Keratinocyte (primary cell): Measurements from ENCODE around the gene PRKAR1B. TPM values are rescaled to one million over a fixed set of nuclear protein-coding genes. Genes with fewer than 3 reads are reported as not detected.

Experiments
- DNase-seq: peaks from one replicate; pipeline ENCODE4 v3.0.0-alpha.2; 2011; ENCODE audit warnings: low read depth, missing footprints, low spot score
- FAIRE-seq: peaks from 2 replicates; lab custom pipeline; 2011; peaks lifted over from hg19 to GRCh38; lab: Jason Lieb, UNC
- H2AFZ ChIP-seq: 2 replicates; pipeline ENCODE4 v1.6.0; 2012; ENCODE audit warnings: low read length, control low read depth, inconsistent platforms; ENCODE audit not compliant: control insufficient read depth
- H3K27ac ChIP-seq: 2 replicates; pipeline ENCODE4 v1.5.1; 2011; ENCODE audit warnings: low read length; ENCODE audit not compliant: control insufficient read depth, insufficient read depth
- H3K27me3 ChIP-seq: 3 replicates; pipeline ENCODE4 v1.6.0; 2011; ENCODE audit warnings: low read length; ENCODE audit not compliant: control insufficient read depth, insufficient read depth; ENCODE audit errors: extremely low read depth
- H3K36me3 ChIP-seq, 2 experiments: 2 replicates in 1 of 2; 3 replicates in 1 of 2; pipeline ENCODE4 v1.5.1; 2011; ENCODE audit warnings: low read length in 2 of 2, mild to moderate bottlenecking in 1 of 2; ENCODE audit not compliant: control insufficient read depth in 2 of 2, insufficient read depth in 2 of 2; ENCODE audit errors: extremely low read depth in 1 of 2
- H3K4me1 ChIP-seq: 3 replicates; pipeline ENCODE4 v1.5.1; 2011; ENCODE audit warnings: low read length; ENCODE audit not compliant: control insufficient read depth, insufficient read depth; ENCODE audit errors: extremely low read depth
- H3K4me2 ChIP-seq: 3 replicates; pipeline ENCODE4 v1.6.0; 2011; ENCODE audit warnings: low read depth, low read length; ENCODE audit not compliant: control insufficient read depth, insufficient read depth; ENCODE audit errors: extremely low read depth
- H3K4me3 ChIP-seq, 3 experiments: fragments of 200-600 bp in 1 of 3; sonication (generic) in 1 of 3; 2 replicates in 2 of 3; 3 replicates in 1 of 3; pipeline ENCODE4 v1.5.1; 2011 to 2016; ENCODE audit warnings: low read length in 3 of 3, mild to moderate bottlenecking in 3 of 3, control low read depth in 2 of 3, inconsistent platforms in 1 of 3, low read depth in 1 of 3, mixed read lengths in 1 of 3, mixed run types in 1 of 3, moderate library complexity in 1 of 3; ENCODE audit not compliant: control insufficient read depth in 2 of 3, insufficient read depth in 2 of 3; ENCODE audit errors: extremely low read depth in 1 of 3
- H3K79me2 ChIP-seq: 2 replicates; pipeline ENCODE4 v1.6.0; 2012; ENCODE audit warnings: low read length; ENCODE audit not compliant: control insufficient read depth, insufficient read depth
- H3K9ac ChIP-seq: 3 replicates; pipeline ENCODE4 v1.6.0; 2011; ENCODE audit warnings: low read length; ENCODE audit not compliant: control insufficient read depth, insufficient read depth; ENCODE audit errors: extremely low read depth
- H3K9me1 ChIP-seq: 3 replicates; pipeline ENCODE4 v1.6.0; 2011; ENCODE audit warnings: low read length; ENCODE audit not compliant: control insufficient read depth, insufficient read depth; ENCODE audit errors: extremely low read depth
- H3K9me3 ChIP-seq: 2 replicates; pipeline ENCODE4 v1.5.1; 2012; ENCODE audit warnings: low read depth, low read length; ENCODE audit not compliant: control insufficient read depth
- H4K20me1 ChIP-seq: 3 replicates; pipeline ENCODE4 v1.6.0; 2011; ENCODE audit warnings: low read length; ENCODE audit not compliant: control insufficient read depth, insufficient read depth; ENCODE audit errors: extremely low read depth
- EZH2 ChIP-seq: IDR thresholded peaks from one replicate; pipeline ENCODE4 v1.6.1; 2012; ENCODE audit warnings: inconsistent platforms, mild to moderate bottlenecking, low read length, moderate library complexity
- dilution Hi-C: fragments of 300-500 bp; cut with MboI; formaldehyde crosslinking; loops from one replicate; pipeline ENCODE4 v1.7.0; 2020; ENCODE audit warnings: low sequenced_read_pairs; ENCODE audit not compliant: extremely low pct_ligation_motif_present
- polyA plus RNA-seq, 5 experiments: library from polyadenylated mRNA; depleted of rRNA in 3 of 5; stranded (reverse) in 3 of 5; stranded (forward) in 1 of 5; unstranded in 1 of 5; fragments of >200 nt; gene quantifications; 1 replicate in 1 of 5; 2 replicates in 3 of 5; 3 replicates in 1 of 5; pipeline versions ENCODE4 v1.2.1 to v1.2.3, GENCODE V29; 2011 to 2012; ENCODE audit warnings: missing spikeins in 2 of 5, low read depth in 1 of 5, low replicate concordance in 1 of 5
- TF ChIP-seq, protein P1 (sequence below), 3 experiments: IDR thresholded peaks in 1 of 3; conservative IDR thresholded peaks in 1 of 3; optimal IDR thresholded peaks in 1 of 3; 2 replicates in 2 of 3; 3 replicates in 1 of 3; pipeline versions ENCODE3 to v1.5.1; 2011; ENCODE audit warnings: low read length in 3 of 3, mild to moderate bottlenecking in 3 of 3, moderate library complexity in 2 of 3, control low read depth in 1 of 3, inconsistent platforms in 1 of 3; ENCODE audit not compliant: insufficient read depth in 2 of 3; ENCODE audit errors: extremely low read depth in 1 of 3

PRKAR1B gene
- polyA plus RNA-seq, 1 donor (not counting 4 experiments of a cell fraction or from before 2014, with no cell fraction given): 10.8 TPM

- no peak for TF ChIP-seq EZH2
- TF ChIP-seq, protein P1, sequence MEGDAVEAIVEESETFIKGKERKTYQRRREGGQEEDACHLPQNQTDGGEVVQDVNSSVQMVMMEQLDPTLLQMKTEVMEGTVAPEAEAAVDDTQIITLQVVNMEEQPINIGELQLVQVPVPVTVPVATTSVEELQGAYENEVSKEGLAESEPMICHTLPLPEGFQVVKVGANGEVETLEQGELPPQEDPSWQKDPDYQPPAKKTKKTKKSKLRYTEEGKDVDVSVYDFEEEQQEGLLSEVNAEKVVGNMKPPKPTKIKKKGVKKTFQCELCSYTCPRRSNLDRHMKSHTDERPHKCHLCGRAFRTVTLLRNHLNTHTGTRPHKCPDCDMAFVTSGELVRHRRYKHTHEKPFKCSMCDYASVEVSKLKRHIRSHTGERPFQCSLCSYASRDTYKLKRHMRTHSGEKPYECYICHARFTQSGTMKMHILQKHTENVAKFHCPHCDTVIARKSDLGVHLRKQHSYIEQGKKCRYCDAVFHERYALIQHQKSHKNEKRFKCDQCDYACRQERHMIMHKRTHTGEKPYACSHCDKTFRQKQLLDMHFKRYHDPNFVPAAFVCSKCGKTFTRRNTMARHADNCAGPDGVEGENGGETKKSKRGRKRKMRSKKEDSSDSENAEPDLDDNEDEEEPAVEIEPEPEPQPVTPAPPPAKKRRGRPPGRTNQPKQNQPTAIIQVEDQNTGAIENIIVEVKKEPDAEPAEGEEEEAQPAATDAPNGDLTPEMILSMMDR (optimal IDR thresholded peaks at IDR 0.05 in 1 of 3, IDR thresholded peaks at IDR 0.05 in 1 of 3, conservative IDR thresholded peaks at IDR 0.05 in 1 of 3; ENCODE audit: extremely low read depth in 1 of 3, insufficient read depth in 2 of 3, low read length in 3 of 3): no peak
- H3K4me1 ChIP-seq: peaks cover under 1% of the 10 kb centered on the region
- H3K79me2 ChIP-seq: no peaks in the 10 kb centered on the region
- H3K27ac ChIP-seq: no peak overlapping the region
- no peaks in the 10 kb centered on the region for H3K9me3 ChIP-seq
- H4K20me1 ChIP-seq: no peaks in the 10 kb centered on the region
- DNase-seq (no peak), FAIRE-seq (no peak)
- no peaks in the 10 kb centered on the region for H3K36me3 ChIP-seq
- dilution Hi-C loops: no loop called here
- H3K9ac ChIP-seq: no peak overlapping the region
- H3K4me3 ChIP-seq: no peak overlapping the region
- H3K4me2 ChIP-seq: no peak overlapping the region
- no peaks in the 10 kb centered on the region for H3K27me3 ChIP-seq
- H3K9me1 ChIP-seq: no peaks in the 10 kb centered on the region
- no peak overlapping the region for H2AFZ ChIP-seq
These were observed 119.1 kb downstream of the PRKAR1B start for GRCh38 chr7:607938-608337.

- no peak overlapping the region for H3K27ac ChIP-seq
- no peaks in the 10 kb centered on the region for H3K4me1 ChIP-seq
- H3K4me3 ChIP-seq: no peak overlapping the region
- H2AFZ ChIP-seq: no peak overlapping the region
- H4K20me1 ChIP-seq: no peaks in the 10 kb centered on the region
- no peak for TF ChIP-seq EZH2
- TF ChIP-seq, protein P1 (optimal IDR thresholded peaks at IDR 0.05 in 1 of 3, IDR thresholded peaks at IDR 0.05 in 1 of 3, conservative IDR thresholded peaks at IDR 0.05 in 1 of 3; ENCODE audit: extremely low read depth in 1 of 3, insufficient read depth in 2 of 3, low read length in 3 of 3): no peak
- no peaks in the 10 kb centered on the region for H3K9me1 ChIP-seq
- no peaks in the 10 kb centered on the region for H3K9me3 ChIP-seq
- no peaks in the 10 kb centered on the region for H3K36me3 ChIP-seq
- dilution Hi-C loops: no loop called here
- no peak overlapping the region for H3K9ac ChIP-seq
- no peaks in the 10 kb centered on the region for H3K27me3 ChIP-seq
- DNase-seq (no peak), FAIRE-seq (no peak)
- no peak overlapping the region for H3K4me2 ChIP-seq
- no peaks in the 10 kb centered on the region for H3K79me2 ChIP-seq
These were observed 121.2 kb downstream of the PRKAR1B start for GRCh38 chr7:605661-606450.
